Loucy (cell line): Measurements from ENCODE around the gene NDRG2.

ENCODE experiments used
- CTCF ChIP-seq: fragments of 200-600 bp; sonication (generic); conservative IDR thresholded peaks from 2 replicates; pipeline ENCODE4 v1.5.1; 2014; ENCODE audit warnings: mild to moderate bottlenecking, antibody characterized with exemption, low read length
- EZH2phosphoT487 ChIP-seq: fragments of 200-600 bp; IDR thresholded peaks from 2 replicates; pipeline ENCODE4 v1.6.1; 2018; ENCODE audit warnings: antibody characterized with exemption, mild to moderate bottlenecking, moderate library complexity, borderline replicate concordance

- TF ChIP-seq CTCF = no peak
- no peak for TF ChIP-seq EZH2phosphoT487
These were observed 5.5 kb downstream of the NDRG2 start for GRCh38 chr14:21019366-21019765.
